Epithelial cell of esophagus (primary cell): Measurements from ENCODE around the gene HRH3.

Experiments
- DNase-seq: peaks from one replicate; pipeline ENCODE4 v3.0.0; 2010; ENCODE audit warnings: low read depth
- H3K4me3 ChIP-seq: 2 replicates; pipeline ENCODE4 v1.5.1; 2011; ENCODE audit warnings: mild to moderate bottlenecking, low read length, control low read depth
- TF ChIP-seq, protein P1 (sequence below): IDR thresholded peaks from 2 replicates; pipeline ENCODE4 v1.5.1; 2011; ENCODE audit warnings: low read depth, mild to moderate bottlenecking, low read length, control low read depth, inconsistent platforms; ENCODE audit not compliant: insufficient read depth; ENCODE audit errors: missing control alignments

HRH3 gene

GRCh38 chr20:62254021-62254724 is 34.1 kb upstream of the HRH3 start:
- DNase-seq: no peak
- no peak overlapping the region for H3K4me3 ChIP-seq
- TF ChIP-seq, protein P1, sequence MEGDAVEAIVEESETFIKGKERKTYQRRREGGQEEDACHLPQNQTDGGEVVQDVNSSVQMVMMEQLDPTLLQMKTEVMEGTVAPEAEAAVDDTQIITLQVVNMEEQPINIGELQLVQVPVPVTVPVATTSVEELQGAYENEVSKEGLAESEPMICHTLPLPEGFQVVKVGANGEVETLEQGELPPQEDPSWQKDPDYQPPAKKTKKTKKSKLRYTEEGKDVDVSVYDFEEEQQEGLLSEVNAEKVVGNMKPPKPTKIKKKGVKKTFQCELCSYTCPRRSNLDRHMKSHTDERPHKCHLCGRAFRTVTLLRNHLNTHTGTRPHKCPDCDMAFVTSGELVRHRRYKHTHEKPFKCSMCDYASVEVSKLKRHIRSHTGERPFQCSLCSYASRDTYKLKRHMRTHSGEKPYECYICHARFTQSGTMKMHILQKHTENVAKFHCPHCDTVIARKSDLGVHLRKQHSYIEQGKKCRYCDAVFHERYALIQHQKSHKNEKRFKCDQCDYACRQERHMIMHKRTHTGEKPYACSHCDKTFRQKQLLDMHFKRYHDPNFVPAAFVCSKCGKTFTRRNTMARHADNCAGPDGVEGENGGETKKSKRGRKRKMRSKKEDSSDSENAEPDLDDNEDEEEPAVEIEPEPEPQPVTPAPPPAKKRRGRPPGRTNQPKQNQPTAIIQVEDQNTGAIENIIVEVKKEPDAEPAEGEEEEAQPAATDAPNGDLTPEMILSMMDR: no peak

GRCh38 chr20:62253398-62253797 is 33.3 kb upstream of the HRH3 start:
- no peak overlapping the region for H3K4me3 ChIP-seq
- TF ChIP-seq, protein P1: no peak
- DNase-seq: no peak

DNA sequence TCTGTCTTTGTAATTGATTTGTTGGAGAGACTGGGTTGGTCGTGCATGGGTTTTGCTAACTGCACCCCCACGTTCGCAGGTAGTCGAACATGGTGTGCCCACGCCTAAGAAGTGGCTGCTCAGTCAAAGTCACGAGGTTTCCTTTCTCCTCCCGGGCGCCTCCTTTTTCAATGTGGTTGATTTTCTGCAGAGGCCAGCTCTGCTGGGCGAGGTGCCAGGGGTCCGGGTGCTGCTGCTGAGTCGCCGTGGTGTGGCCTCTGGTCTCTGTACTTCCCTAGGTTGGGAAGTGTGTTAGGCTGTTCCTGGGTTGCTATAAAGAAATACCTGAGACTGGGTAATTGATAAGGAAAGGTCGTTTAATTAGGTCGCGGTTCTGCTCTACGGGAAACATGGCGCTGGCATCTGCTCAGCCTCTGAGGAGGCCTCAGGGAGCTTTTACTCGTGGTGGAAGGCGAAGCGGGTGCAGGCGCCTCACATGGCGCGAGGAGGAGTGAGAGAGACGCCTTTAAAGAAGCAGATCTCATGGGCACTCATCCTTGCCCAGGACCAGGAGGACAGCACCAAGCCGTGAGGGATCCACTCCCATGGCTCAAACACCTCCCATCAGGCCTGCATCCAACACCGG is 32.4 kb upstream of the HRH3 start:
- TF ChIP-seq, protein P1: no peak
- DNase-seq: no peak
- no peak overlapping the region for H3K4me3 ChIP-seq

DNA sequence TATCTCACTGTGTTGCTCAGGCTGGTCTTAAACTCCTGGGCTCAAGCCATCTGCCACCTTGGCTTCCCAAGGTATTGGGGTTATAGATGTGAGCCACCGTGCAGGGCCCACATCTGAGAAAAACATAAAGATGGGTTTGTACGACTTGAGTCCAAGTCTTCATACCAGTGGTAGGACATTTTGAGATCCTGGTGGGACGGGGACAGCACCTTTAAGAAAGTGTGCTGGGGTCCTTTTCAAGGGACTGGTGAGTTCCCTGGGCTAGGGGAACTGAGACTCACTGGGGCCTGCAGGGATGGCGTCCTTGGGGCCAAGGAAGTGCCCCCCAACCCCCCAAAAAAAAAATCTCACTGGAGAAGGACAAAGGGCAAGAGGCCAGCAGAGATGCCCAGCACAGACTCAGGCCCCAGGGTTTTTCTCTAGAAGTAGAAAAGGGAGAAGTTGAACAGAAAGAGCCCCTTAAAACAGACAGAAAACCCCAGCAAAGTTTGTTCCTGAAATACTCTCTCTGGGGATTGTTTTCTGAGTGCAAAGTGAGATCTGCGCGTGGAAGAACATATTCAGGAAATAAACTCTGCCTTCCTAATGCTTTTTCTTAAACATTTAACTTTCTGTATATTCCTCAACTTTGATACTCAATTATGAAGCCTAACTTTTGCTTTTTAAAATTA is 28.9 kb upstream of the HRH3 start:
- no peak overlapping the region for H3K4me3 ChIP-seq
- TF ChIP-seq, protein P1: no peak
- no peak for DNase-seq

DNA sequence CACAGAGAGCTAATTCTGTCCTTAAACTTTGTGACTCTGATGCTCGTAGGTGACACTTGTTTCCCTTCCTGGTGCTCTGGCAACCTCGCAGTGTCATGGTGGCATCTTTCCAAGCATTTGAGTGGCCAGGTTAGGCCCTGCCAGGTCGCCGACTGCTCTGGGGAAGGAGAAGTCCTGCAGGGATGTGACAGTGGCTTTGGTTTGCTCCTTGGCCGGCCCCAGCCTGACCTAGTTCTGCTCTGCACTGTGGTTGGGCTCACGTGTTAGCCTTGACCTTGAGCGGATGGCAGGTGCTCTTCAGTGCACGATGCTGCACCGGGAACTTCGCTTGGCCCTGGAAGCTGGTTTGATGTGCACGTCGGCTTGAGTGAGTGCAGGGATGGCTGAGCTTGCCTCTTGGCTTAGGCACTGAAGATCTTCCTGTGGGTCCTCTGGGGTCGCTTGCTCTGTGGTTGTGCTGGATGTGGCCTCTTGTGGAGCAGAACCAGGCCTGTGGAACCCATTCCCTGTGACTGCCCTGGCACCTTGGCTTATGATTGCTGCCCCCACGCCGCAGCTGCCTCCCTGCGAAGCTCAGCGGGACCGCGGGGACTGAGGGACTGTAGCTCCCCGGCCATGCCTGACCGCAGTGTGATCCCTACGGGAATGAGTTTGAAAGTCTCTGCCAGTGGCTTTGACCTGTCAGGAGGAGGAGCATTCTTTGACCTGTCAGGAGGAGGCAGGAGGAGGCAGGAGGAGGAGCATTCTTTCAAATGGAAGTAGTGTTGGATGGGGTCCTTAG is 27.0 kb upstream of the HRH3 start:
- DNase-seq: no peak
- TF ChIP-seq, protein P1: no peak
- H3K4me3 ChIP-seq: no peak overlapping the region

GRCh38 chr20:62246431-62246830 is 26.4 kb upstream of the HRH3 start:
- no peak for DNase-seq
- TF ChIP-seq, protein P1: no peak
- no peak overlapping the region for H3K4me3 ChIP-seq
